Measurements from ENCODE around the gene CD24. TPM values are rescaled to one million over a fixed set of nuclear protein-coding genes. Genes with fewer than 3 reads are reported as not detected.

Gene CD24
- total and polyA plus RNA-seq, 2 donors from 2014 or later = 980 to 2,350 TPM

DNA sequence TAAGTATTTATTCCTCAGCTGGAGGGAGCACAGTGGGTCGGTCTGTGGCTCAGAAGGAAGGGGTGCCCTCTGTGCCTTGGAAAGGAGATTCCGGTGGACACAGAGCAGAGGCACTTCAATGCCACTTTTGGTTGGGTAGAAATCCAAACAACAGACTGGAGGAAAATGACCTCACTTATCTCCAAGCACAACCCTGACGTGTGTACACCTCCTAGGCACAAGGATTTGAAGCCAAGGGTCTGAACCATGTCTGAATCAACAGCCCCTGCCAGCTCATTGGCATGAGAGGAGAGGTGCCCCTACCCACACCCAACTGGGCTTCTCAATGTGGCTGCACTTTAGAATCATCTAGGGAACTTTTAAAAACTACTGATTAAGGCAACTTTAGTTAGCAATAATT, 13.4 kb downstream of the CD24 start:
- FAIRE-seq (no peak), DNase-seq (no peak)
- Histone ChIP-seq H3K4me1 (ENCODE audit: control insufficient read depth in 2 of 3, insufficient read depth in 2 of 3, low read depth in 1 of 3, low read length in 3 of 3) (no peaks in the 10 kb centered on the region), H3K36me3 (ENCODE audit: control insufficient read depth in 2 of 3, insufficient read depth in 3 of 3, low read length in 3 of 3) (no peaks in the 10 kb centered on the region), H3K9me3 (ENCODE audit: control insufficient read depth in 2 of 3, insufficient read depth in 1 of 3, low read length in 3 of 3) (no peaks in the 10 kb centered on the region), H3K27me3 (ENCODE audit: control insufficient read depth, insufficient read depth, low read length) (no peaks in the 10 kb centered on the region), H3K4me3 (ENCODE audit: low read length in 3 of 3) (no peak overlapping the region), H3K9ac (ENCODE audit: low read length in 3 of 3) (no peak overlapping the region), H3K27ac (ENCODE audit: low read depth in 2 of 2, low read length in 2 of 2) (no peak overlapping the region)
- intact Hi-C loops (cut with DNase I) = no loop called here
- TF ChIP-seq, protein P1, sequence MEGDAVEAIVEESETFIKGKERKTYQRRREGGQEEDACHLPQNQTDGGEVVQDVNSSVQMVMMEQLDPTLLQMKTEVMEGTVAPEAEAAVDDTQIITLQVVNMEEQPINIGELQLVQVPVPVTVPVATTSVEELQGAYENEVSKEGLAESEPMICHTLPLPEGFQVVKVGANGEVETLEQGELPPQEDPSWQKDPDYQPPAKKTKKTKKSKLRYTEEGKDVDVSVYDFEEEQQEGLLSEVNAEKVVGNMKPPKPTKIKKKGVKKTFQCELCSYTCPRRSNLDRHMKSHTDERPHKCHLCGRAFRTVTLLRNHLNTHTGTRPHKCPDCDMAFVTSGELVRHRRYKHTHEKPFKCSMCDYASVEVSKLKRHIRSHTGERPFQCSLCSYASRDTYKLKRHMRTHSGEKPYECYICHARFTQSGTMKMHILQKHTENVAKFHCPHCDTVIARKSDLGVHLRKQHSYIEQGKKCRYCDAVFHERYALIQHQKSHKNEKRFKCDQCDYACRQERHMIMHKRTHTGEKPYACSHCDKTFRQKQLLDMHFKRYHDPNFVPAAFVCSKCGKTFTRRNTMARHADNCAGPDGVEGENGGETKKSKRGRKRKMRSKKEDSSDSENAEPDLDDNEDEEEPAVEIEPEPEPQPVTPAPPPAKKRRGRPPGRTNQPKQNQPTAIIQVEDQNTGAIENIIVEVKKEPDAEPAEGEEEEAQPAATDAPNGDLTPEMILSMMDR (IDR thresholded peaks at IDR 0.05; ENCODE audit: borderline replicate concordance, extremely low read depth, insufficient read depth) = no peak

DNA sequence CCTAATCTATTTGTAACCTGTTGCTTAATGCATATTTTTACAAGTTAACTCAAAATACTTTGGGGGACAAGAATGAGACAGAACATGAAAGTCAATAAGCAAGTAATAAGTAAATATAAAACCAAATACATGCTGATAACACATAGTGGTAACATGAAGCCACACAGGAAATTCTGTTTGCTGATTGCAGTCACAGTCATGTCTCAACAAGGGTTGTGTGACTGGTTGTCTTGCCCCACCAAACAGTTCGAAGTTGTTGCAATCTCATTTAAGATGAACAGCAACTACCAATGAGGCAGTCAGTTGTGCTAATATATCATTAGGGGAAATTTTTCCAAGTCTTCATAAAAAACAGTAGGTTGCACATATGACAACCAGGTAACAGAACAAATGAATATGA, 14.5 kb downstream of the CD24 start:
- Histone ChIP-seq H3K27me3 (ENCODE audit: control insufficient read depth, insufficient read depth, low read length) (no peaks in the 10 kb centered on the region), H3K36me3 (ENCODE audit: control insufficient read depth in 2 of 3, insufficient read depth in 3 of 3, low read length in 3 of 3) (no peaks in the 10 kb centered on the region), H3K4me3 (ENCODE audit: low read length in 3 of 3) (no peak overlapping the region), H3K9ac (ENCODE audit: low read length in 3 of 3) (no peak overlapping the region), H3K9me3 (ENCODE audit: control insufficient read depth in 2 of 3, insufficient read depth in 1 of 3, low read length in 3 of 3) (no peaks in the 10 kb centered on the region), H3K4me1 (ENCODE audit: control insufficient read depth in 2 of 3, insufficient read depth in 2 of 3, low read depth in 1 of 3, low read length in 3 of 3) (no peaks in the 10 kb centered on the region), H3K27ac (ENCODE audit: low read depth in 2 of 2, low read length in 2 of 2) (no peak overlapping the region)
- no peak for FAIRE-seq
- intact Hi-C loops (cut with DNase I) = no loop called here
- TF ChIP-seq, protein P1 (IDR thresholded peaks at IDR 0.05; ENCODE audit: borderline replicate concordance, extremely low read depth, insufficient read depth) = no peak
- no peak for DNase-seq

DNA sequence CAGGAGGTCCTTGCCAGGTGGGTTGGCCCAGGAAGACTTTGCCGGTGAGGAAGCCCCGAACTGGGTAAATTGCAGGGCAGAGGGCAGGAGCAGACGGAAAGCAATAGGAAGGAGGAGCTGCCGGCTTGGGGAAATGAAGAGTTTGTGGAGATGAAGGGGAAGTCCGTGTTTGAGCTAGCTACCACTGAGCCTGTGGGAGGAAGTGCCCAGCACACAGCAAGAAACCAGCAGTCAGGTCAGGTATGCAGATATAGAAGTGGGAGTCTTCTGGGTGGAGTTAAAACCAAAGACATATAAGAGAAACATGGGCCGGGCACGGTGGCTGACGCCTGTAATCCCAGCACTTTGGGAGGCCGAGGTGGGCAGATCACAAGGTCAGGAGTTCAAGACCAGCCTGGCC, 34.7 kb downstream of the CD24 start:
- Histone ChIP-seq H3K36me3 (ENCODE audit: control insufficient read depth in 2 of 3, insufficient read depth in 3 of 3, low read length in 3 of 3) (no peaks in the 10 kb centered on the region), H3K4me1 (ENCODE audit: control insufficient read depth in 2 of 3, insufficient read depth in 2 of 3, low read depth in 1 of 3, low read length in 3 of 3) (no peaks in the 10 kb centered on the region), H3K9ac (ENCODE audit: low read length in 3 of 3) (no peak overlapping the region), H3K27me3 (ENCODE audit: control insufficient read depth, insufficient read depth, low read length) (no peaks in the 10 kb centered on the region), H3K9me3 (ENCODE audit: control insufficient read depth in 2 of 3, insufficient read depth in 1 of 3, low read length in 3 of 3) (no peaks in the 10 kb centered on the region), H3K27ac (ENCODE audit: low read depth in 2 of 2, low read length in 2 of 2) (no peak overlapping the region), H3K4me3 (ENCODE audit: low read length in 3 of 3) (no peak overlapping the region)
- FAIRE-seq = no peak
- no peak for DNase-seq
- intact Hi-C loops (cut with DNase I) = no loop called here
- TF ChIP-seq, protein P1 (IDR thresholded peaks at IDR 0.05; ENCODE audit: borderline replicate concordance, extremely low read depth, insufficient read depth) = no peak

DNA sequence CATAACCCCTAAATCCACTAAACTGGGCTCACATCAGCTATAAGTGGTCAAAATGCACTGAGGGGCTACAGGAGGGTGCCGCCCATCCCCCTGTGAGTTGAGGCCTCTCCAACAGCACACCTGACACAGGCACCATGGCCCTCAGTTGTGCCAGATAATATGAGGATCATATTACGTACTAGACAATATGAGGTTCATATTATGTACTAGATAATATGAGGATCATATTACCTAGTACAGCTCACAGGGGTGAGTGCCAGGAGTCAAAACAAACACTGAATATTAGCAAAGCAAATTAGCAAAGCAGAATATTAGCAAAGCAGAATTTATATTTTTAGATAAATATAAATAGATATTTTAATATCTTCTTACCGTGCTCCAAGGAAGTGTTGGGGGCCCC, 35.3 kb downstream of the CD24 start:
- TF ChIP-seq, protein P1 (IDR thresholded peaks at IDR 0.05; ENCODE audit: borderline replicate concordance, extremely low read depth, insufficient read depth) = no peak
- Histone ChIP-seq H3K36me3 (ENCODE audit: control insufficient read depth in 2 of 3, insufficient read depth in 3 of 3, low read length in 3 of 3) (no peaks in the 10 kb centered on the region), H3K9me3 (ENCODE audit: control insufficient read depth in 2 of 3, insufficient read depth in 1 of 3, low read length in 3 of 3) (no peaks in the 10 kb centered on the region), H3K27me3 (ENCODE audit: control insufficient read depth, insufficient read depth, low read length) (no peaks in the 10 kb centered on the region), H3K4me1 (ENCODE audit: control insufficient read depth in 2 of 3, insufficient read depth in 2 of 3, low read depth in 1 of 3, low read length in 3 of 3) (no peaks in the 10 kb centered on the region), H3K9ac (ENCODE audit: low read length in 3 of 3) (no peak overlapping the region), H3K4me3 (ENCODE audit: low read length in 3 of 3) (no peak overlapping the region), H3K27ac (ENCODE audit: low read depth in 2 of 2, low read length in 2 of 2) (no peak overlapping the region)
- DNase-seq = no peak
- intact Hi-C loops (cut with DNase I) = no loop called here
- FAIRE-seq = no peak

All from kidney (tissue), 14 donors.